ENCODE measurements around the gene DLL3.
A peak's percentile ranks its signal among the peaks of the same experiment; 100 is the strongest.

DLL3 gene

DNA sequence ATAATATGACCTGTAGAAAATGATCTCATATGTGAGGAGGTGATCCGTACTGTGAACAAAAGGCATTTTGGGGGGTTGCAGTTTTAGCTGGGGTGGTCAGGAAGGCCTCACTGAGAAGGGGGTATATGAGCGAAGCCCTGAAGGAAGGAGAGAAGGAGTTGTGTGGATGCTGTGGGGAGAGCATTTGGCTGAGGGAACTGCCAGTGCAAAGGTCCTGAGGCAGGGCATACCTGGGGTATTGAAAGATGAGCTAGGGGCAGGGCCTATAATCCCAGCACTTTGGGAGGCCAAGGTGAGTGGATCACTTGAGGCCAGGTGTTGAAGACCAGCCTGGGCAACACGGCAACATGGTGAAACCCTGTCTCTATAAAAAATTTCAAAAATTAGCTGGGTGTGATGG, 18.7 kb downstream of the DLL3 start:
- no peak for DNase-seq (ENCODE audit: low spot score)

DNA sequence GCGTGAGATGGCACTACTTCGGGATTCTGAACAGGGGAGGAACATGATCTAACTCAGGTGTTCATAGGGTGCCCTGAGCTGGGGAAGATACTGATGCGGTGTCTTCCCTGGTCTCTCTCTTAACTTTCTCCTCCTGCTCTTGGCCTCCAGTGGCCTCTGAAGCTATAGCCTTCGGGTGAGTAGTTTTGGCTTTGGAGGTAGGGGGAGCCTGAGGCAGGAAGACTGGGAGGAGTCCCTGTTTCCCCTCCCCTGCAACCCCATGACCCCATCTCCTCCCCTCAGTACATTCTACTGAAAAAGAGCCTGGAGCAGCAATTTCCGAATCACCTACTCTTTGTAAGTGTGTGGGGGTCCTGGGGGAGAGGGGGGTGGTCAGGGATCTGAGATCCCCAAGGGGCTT, 19.7 kb downstream of the DLL3 start:
- no peak for DNase-seq (ENCODE audit: low spot score)

DNA sequence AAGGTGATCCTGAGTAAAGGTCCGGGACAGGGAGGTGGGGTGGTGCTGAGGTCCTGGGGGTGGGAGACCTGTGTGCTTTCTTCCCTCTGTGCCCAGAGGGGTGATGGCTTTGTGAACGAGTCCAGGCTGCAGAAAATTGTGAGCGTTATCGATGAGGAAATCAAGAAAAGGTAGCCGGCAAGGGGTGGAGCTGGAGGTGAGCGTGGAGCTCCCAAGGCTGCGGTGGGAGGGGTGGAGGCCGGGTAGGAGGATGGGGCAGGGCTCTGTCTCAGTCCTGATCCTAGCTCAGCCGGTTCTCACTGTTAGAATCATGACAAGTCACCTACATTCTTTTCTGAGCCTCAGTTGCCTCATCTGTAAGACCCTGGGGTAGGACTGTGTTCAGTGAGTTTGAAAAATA, 20.2 kb downstream of the DLL3 start:
- DNase-seq (ENCODE audit: low spot score): no peak

DNA sequence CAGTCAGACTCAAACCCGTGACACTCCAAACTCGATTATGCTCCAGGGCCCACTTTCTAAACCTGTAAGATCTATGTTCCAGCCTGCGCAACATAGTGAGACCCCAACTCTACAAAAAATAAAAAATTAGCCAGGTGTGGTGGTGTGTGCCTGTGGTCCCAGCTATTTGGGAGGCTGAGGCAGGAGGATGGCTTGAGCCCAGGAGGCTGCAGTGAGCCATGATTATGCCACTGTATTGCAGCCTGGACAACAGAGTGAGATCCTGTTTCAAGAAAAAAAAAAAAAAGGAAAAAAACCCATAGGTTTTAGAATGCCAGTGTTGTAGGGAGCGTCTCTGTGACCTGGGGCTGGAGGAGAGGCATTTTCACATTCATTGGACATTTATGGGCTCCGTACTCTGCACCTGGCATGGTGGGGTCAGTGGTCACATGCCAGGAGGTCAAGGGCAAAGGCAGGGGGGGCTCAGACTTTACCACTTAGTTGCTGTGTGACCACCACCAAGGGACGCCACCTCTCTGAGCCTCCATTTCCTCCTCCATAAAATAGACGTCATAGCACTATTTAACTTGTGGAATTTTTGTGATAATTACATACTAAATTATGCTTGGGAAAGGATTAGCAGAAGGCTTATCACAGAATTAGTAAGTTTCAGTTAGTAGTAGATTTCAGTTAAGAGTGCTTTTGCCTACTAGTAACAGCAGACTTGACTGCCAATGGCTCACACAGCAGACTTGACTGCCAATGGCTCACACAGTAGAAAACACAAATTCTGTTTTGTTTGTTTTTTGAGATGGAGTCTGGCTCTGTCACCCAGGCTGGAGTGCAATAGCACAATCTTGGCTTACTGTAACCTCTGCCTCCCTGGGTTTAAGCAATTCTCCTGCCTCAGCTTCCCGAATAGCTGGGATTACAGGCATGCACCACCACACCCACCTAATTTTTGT, 22.1 kb downstream of the DLL3 start:
- no peak for DNase-seq (ENCODE audit: low spot score)

DNA sequence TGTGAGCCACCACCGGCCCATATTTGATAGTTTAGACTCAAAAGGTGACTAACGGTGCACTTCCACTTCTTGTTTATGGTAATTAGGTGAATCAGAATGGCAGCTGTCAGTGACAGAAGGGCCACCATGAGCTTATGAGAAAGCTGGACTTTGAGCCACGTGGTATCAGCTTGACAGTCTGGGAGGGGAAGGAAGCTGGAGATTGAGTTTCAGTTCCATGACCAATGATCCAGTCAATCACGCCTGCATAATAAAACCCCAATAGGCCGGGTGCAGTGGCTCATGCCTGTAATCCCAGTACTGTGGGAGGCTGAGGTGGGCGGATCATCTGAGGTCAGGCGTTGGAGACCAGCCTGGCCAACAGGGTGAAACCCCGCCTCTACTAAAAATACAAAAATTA, 25.7 kb downstream of the DLL3 start:
- DNase-seq (ENCODE audit: low spot score): no peak

DNA sequence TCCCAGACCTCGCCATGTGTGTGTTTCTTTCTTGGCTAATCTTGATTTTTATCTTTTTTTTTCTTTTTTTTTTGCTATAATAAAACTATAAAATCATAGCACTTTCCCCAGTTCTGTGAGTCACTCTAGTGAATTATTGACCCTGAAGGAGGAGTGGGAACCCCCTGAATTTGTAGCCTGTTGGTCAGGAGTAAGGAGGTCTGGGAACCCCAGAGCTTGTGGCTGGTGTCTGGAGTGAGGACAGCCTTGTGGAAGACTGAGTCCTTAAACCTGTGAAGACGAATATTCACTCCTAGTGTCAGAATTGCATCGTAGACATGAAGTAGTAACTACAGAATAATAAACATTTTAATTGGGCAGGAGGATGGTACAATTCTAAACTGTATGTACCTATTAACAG, 26.5 kb downstream of the DLL3 start:
- no peak for DNase-seq (ENCODE audit: low spot score)

DNA sequence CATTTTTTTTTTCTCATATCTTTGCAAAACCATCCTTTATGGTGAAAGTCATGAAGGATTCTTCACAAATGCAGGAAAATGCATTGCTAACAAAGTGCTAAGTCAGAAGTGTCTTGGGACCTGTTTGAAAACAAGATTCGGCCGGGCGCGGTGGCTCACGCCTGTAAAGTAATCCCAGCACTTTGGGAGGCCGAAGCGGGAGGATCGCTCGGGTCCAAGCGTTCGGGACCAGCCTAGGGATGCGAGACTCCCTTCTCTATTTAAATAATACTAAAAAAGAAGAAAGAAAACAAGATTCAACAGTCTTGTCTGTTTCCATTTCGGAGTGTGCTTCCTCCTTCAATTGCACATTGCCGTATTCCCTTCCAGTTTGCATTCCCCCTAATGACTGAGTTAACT, 33.1 kb downstream of the DLL3 start:
- no peak for DNase-seq (ENCODE audit: low spot score)

DNA sequence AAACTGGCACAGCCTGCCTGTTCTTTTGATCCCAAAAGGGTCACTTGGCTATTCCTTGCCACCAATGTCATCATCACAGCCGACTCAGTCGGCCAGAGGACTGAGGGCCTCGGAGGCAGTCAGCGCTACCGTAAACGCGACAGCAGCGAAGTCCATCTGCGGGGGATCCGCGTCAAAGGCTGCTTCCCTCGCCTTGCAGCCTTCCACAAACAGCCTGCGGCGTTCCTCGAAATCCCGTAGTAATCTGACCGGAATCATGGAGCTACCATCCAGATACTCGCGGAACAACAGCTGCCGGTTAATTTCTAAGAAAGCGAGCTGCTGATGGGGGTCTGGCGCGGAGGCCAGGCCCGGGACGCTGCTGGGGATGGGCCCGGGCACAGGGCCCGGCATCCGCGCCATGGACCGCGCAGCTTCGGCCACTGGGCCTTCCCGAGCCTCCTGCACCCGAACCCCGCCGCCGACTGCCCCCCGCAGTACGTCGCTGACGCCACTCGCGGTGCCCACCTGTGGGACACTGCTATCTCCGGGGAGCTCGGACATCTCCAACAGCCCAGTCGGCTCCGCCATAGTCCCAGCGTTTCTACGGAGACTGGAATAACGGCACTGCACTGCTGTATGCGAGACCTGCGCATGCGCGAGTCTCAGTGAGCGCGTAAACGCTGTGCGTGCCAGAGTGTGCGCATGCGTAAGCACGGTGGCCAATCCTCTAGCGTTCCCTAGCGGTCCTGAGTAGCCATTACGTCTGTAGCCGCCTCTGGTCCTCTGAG, 33.7 kb downstream of the DLL3 start, which contains the start of gene EID2B:
Gene EID2B, minus strand, starts transcription at position 620 of the 770 bp plus-strand sequence. Its CDS starts 50 bp downstream, at position 570.
- peak; percentile 98 for DNase-seq (ENCODE audit: low spot score)

DNA sequence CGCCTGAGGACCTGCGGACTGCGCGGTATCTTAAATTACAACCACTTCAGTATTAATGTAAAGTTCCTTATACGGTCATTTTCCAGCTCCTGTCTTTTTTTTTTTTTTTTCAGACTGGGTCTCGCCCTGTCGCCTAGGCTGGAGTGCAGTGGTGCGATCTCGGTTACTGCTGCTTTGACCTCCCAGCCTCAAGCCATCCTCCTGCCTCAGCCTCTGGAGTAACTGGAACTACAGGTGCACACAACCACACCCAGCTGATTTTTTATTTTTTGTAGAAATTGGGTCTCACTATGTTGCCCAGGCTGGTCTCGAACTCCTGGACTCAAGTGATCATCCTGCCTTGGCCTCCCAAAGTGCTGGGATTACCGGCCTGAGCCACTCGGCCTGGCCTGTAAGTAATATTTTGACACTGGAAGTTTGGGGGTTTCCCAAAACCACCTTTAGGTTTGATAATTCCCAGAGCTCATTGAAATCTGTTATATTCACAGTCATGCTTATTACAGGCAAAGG, 34.3 kb downstream of the DLL3 start:
- no peak for DNase-seq (ENCODE audit: low spot score)

GRCh38 chr19:39533791-39534190, 35.0 kb downstream of the DLL3 start:
- no peak for DNase-seq (ENCODE audit: low spot score)

DNA sequence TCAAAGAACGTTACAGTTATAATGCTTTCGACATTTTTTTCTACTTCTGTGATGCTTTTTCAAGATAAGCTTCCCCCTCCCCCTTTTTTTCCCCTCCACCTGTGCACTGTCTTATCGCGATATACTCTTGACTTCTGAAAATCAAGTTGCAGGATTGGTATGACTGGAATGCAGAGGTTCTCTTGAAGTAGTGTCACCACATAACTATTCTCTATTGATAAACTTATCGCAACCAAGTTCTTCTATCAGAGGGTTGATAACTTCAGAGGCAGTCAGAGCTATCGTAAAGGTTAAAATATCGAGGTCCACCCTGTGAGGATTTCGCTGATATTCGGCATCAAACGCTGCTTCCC, 40.4 kb downstream of the DLL3 start:
- DNase-seq (ENCODE audit: low spot score): peak; percentile 67

DNA sequence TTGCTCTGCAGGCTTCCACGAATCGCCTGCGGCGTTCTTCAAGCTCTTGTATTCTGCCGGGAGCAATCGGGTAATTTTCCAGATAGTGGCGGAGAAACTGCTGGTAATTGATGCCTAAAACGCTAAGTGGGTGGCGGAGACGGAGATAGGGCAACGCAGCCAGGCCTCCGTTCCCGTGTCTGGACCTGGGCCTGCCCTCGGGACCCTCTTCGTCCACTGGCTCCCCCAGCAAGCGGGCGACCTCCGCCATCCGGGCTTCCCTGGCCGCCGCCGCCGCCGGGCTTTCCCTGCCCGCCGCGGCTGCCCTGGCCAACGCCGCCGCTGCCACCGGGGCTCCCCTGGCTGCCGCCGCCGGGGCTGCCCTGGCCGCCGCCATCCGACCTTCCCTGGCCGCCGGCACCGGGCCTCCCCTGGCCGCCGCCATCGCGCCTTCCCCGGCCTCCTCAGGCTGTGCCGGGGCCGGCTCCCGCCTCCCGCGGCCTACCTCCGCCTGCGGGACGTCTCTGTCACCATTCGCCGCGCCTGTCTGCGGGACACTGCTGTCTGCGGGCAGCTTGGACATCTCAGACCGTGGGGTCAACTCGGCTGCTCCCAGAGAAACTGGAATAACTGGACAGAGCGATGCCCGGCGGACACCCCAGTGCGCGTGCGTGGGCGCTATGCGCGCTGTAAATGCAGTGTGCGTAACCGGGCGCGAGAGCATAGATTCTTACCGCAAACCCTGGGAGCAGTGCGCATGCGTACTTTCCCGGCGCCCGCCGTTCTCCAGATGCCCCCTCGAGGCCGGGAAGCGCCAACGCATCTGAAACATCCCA, 41.0 kb downstream of the DLL3 start, which contains the start of gene EID2:
Gene EID2, minus strand, starts transcription at position 644 of the 815 bp plus-strand sequence. Its CDS starts 82 bp downstream, at position 562.
- peak; percentile 99 for DNase-seq (ENCODE audit: low spot score)

DNA sequence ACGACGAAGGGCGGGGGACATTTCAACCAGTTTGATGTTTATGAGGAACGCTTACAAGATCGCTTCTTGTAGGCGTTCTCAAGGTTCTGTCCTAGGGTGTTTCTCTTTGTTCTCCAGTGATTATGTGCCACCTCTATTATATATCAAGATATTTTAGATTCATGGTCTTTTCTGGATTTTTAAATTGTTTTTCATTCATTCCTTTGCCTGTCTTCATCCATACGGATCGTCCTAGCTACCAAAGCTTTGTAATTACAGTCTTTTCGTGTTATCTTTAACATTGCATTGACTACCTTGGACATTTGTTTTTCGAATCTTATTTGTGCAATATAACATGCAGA, 41.6 kb downstream of the DLL3 start:
- no peak for DNase-seq (ENCODE audit: low spot score)

- no peak for DNase-seq (ENCODE audit: low spot score)
Observed at GRCh38 chr19:39542206-39542605, 43.5 kb downstream of the DLL3 start.

GRCh38 chr19:39543477-39543857, 44.7 kb downstream of the DLL3 start:
- DNase-seq (ENCODE audit: low spot score): no peak

DNA sequence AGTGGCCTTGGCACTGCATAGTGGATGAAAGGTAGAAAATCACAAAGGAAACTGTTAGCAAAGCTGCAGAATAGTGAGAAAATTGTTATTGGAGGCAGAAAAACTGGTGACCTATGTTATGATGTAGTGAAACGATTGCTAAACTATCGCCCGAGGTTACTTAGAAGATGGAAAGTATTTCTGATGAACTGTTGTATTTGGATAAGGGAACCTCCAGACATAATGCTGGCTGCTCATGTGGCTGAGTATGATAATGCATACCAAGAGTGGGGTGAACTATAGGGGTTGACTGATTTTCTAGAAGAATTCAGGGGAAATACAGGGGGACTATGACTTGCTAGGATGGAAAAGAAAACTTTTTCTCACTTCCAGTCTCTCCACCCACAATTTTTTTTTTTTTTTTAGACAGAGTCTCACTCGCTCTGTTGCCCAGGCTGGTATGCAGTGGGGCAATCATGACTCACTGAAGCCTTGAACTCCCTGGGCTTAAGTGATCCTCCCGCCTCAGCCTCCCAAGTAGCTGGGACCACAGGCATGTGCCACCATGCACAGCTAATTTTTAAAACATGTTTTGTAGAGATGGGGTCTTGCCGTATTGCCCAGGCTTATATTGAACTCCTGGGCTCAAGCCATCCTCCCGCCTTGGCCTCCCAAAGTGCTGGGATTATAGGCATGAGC, 45.6 kb downstream of the DLL3 start:
- no peak for DNase-seq (ENCODE audit: low spot score)

DNA sequence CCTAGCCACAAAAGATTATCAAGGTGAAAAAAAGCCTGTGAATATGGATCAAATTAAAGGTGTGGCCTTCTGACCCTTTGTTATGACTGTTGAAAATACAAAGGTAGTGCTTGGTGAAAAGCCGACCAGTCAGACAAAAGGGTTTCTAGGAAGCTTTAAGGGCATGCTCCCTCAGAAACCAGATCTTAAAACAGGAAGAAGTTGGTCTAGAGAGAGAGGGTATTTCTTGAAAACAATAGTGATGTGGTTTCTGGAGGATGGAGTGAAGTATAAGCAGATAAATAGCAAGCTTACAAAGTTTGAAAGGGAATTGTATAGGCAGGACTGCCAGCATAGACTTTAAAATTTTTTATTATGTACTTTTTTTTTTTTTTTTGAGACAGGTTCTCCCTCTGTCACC, 46.2 kb downstream of the DLL3 start:
- no peak for DNase-seq (ENCODE audit: low spot score)

DNA sequence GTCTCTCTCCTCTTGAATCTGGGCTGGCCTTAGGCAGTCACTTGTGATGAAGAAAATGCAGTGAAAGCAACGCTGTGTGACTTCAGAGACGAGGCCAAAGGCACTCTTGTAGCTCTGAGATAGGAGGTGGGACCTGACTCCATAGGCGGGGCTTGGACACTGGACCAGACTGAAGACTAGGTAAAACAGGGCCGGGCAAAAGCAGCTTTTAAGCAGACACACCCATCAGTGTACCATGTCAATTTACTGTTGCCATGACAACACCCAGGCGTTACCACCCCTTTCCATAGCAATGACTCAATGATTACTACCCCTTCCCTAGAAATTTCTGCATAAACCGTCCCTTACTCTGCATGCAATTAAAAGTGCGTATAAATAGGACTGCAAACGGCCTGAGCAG, 47.9 kb downstream of the DLL3 start:
- DNase-seq (ENCODE audit: low spot score): no peak

- no peak for DNase-seq (ENCODE audit: low spot score)
Observed at GRCh38 chr19:39550197-39550596, 51.5 kb downstream of the DLL3 start.

DNA sequence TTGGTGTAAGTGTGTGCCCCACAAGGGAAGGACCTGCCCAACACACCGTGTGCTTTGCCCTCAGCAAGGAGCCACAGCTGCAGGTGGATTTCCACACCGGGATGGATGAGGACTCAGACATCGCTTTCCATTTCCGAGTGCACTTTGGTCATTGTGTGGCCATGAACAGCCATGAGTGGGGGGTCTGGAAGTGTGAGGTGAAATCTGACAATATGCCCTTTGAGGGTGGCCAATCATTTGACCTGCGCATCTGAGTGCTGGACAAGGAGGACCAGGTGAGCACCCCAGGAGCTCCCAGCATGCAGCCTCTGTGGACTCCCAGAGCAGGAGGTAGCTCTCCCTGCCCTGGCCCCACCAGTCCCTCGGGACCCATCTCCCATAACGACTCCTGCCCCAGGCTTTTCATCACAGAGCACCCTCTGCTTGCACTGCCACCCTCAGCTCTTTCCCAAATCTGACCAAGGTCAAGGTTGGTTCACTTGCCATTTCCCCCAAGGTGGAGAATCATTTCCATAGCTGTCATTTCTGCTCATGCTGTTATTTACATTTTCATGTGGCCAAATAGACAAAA, 54.4 kb downstream of the DLL3 start:
- DNase-seq (ENCODE audit: low spot score): no peak

DNA sequence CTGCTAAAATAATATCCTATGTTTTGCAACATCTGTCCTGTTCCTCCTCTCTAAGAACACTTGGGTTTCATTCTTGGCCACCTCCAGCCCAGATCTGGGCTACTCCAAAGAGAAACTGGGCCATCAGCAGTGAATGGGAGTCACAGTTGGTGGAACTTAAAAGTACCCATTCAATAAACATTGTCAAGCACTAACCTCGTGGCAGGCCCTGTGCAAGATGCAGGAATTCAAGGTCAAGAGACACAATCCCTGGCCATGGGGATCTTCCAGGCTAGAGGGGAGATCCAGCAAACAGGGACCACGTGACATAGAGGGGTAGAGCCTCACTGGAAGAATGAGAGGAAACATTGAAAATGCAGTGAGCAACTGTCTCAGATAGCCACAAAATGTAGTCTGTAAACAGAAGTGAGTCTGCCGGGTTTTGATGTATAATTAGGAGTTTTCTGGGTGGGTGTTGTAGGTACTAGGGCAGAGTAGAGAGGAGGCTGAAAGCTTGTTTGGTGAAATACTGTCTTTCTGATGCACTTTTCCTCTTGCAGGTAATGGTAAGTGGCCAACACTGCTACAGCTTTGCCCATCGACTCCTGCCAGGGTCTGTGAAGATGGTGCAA, 56.1 kb downstream of the DLL3 start:
- no peak for DNase-seq (ENCODE audit: low spot score)
